Caco-2 (cell line): ENCODE results near the gene DRG1. TPM values are rescaled to one million over a fixed set of nuclear protein-coding genes. Genes with fewer than 3 reads are reported as not detected.
"Not testable (repeated sequence)": the region's sequence is repeated elsewhere in the genome, so short reads cannot be mapped to it uniquely, and the experiment has no call there.

ENCODE experiments used
- BruUV-seq: library from RNA; stranded (reverse); fragments of 400-500 nt; replicated peaks from 2 replicates; lab custom pipeline; 2021; lab: Mats Ljungman, UMichigan
- CTCF ChIA-PET: fragments of 300-600 bp; sonication (Branson Sonifier 250); formaldehyde crosslinking; loops from one replicate; lab custom pipeline; 2022; ENCODE audit warnings: antibody characterized with exemption; lab: Charles Lee
- POLR2A ChIA-PET: fragments of 300-600 bp; sonication (Branson Sonifier 250); formaldehyde crosslinking; loops from one replicate; lab custom pipeline; 2022; ENCODE audit warnings: antibody characterized with exemption; lab: Charles Lee
- DNase-seq, 2 experiments: peaks; one replicate each; pipeline versions ENCODE4 v3.0.0 to v3.0.0-alpha.2; 2020 to 2022
- H3K27me3 ChIP-seq: replicated peaks from 2 replicates; pipeline ENCODE4 v1.6.0; 2011; ENCODE audit warnings: low read length; ENCODE audit not compliant: control insufficient read depth, insufficient read depth
- H3K36me3 ChIP-seq: 2 replicates; pipeline ENCODE4 v1.5.1; 2011; ENCODE audit warnings: low read length; ENCODE audit not compliant: control insufficient read depth, insufficient read depth
- H3K4me1 ChIP-seq: fragments of 250-450 bp; sonication (Bioruptor Pico); 2 replicates; pipeline ENCODE4 v1.5.1; 2020; ENCODE audit warnings: mild to moderate bottlenecking
- H3K4me3 ChIP-seq: 2 replicates; pipeline ENCODE4 v1.5.1; 2011; ENCODE audit warnings: low read depth, mild to moderate bottlenecking, control low read depth, low read length
- H3K9me3 ChIP-seq: fragments of 250-450 bp; sonication (Bioruptor Pico); 2 replicates; pipeline ENCODE4 v1.5.1; 2020; ENCODE audit warnings: mild to moderate bottlenecking, moderate library complexity
- H3K27ac Mint-ChIP-seq: one replicate; pipeline ENCODE4 v1.8.0; 2022; ENCODE audit warnings: mixed read lengths; ENCODE audit not compliant: unreplicated experiment
- H3K27me3 Mint-ChIP-seq: one replicate; pipeline ENCODE4 v1.8.0; 2022; ENCODE audit warnings: mixed read lengths; ENCODE audit not compliant: insufficient read depth, unreplicated experiment
- H3K36me3 Mint-ChIP-seq: one replicate; pipeline ENCODE4 v1.8.0; 2022; ENCODE audit warnings: mild to moderate bottlenecking, mixed read lengths; ENCODE audit not compliant: insufficient read depth, unreplicated experiment
- H3K4me1 Mint-ChIP-seq: one replicate; pipeline ENCODE4 v1.8.0; 2022; ENCODE audit warnings: low read depth, mixed read lengths; ENCODE audit not compliant: unreplicated experiment
- H3K4me3 Mint-ChIP-seq: one replicate; pipeline ENCODE4 v1.8.0; 2022; ENCODE audit warnings: mild to moderate bottlenecking, moderate library complexity, mixed read lengths; ENCODE audit not compliant: unreplicated experiment
- H3K9me3 Mint-ChIP-seq: one replicate; pipeline ENCODE4 v1.8.0; 2022; ENCODE audit warnings: mixed read lengths; ENCODE audit not compliant: unreplicated experiment
- CTCF ChIP-seq, 2 experiments: fragments of 200-600 bp in 1 of 2; IDR thresholded peaks; 1 replicate in 1 of 2; 2 replicates in 1 of 2; pipeline versions ENCODE4 v1.5.1 to v1.8.0; 2011 to 2022; ENCODE audit warnings: antibody characterized with exemption in 1 of 2, control low read depth in 1 of 2, inconsistent platforms in 1 of 2, low read depth in 1 of 2, low read length in 1 of 2, mild to moderate bottlenecking in 1 of 2, moderate library complexity in 1 of 2; ENCODE audit not compliant: insufficient read depth in 1 of 2, severe bottlenecking in 1 of 2, unreplicated experiment in 1 of 2
- intact Hi-C: fragments of 100-400 bp; cut with micrococcal nuclease; formaldehyde crosslinking; loops from one replicate; pipeline ENCODE4 v1.10.0; 2022; ENCODE audit not compliant: unreplicated experiment
- total RNA-seq: library from RNA; stranded (reverse); gene quantifications from 2 replicates; pipeline ENCODE4 v1.2.3, GENCODE V29; 2022

DRG1 gene
- total RNA-seq, 1 experiment from 2014 or later = 78.3 TPM

- H3K4me1 ChIP-seq = no peaks in the 10 kb centered on the region; the same call in 1 of the 2 replicates
- intact Hi-C loops = no loop called here
- Mint-ChIP-seq H3K27me3 (no peaks in the 10 kb centered on the region), H3K4me3 (no peak overlapping the region), H3K4me1 (no peaks in the 10 kb centered on the region), H3K36me3 (peaks cover 6% of the 10 kb centered on the region), H3K27ac (no peak overlapping the region), H3K9me3 (no peaks in the 10 kb centered on the region)
- no peaks in the 10 kb centered on the region for H3K9me3 ChIP-seq
- TF ChIP-seq CTCF (IDR thresholded peaks at IDR 0.05; ENCODE audit: insufficient read depth in 1 of 2, low read depth in 1 of 2, low read length in 1 of 2, severe bottlenecking in 1 of 2, unreplicated experiment in 1 of 2) = no peak
- ChIA-PET CTCF (no interaction called here), POLR2A (no interaction called here)
- no peak for DNase-seq
- no peaks in the 10 kb centered on the region for H3K36me3 ChIP-seq
- H3K27me3 ChIP-seq = no peaks in the 10 kb centered on the region
- no peak overlapping the region for H3K4me3 ChIP-seq
- no TSS peak for BruUV-seq
Measured at GRCh38 chr22:31394326-31394725, 5.1 kb upstream of the DRG1 start.

- POLR2A ChIA-PET = no interaction called here
- BruUV-seq = no TSS peak
- Histone ChIP-seq H3K9me3 (no peaks in the 10 kb centered on the region), H3K4me1 (no peaks in the 10 kb centered on the region; the same call in 1 of the 2 replicates), H3K36me3 (no peaks in the 10 kb centered on the region), H3K4me3 (no peak overlapping the region), H3K27me3 (no peaks in the 10 kb centered on the region)
- Mint-ChIP-seq H3K36me3 (peaks cover 43% of the 10 kb centered on the region), H3K27me3 (no peaks in the 10 kb centered on the region), H3K9me3 (no peaks in the 10 kb centered on the region), H3K27ac (no peak overlapping the region), H3K4me3 (no peak overlapping the region), H3K4me1 (no peaks in the 10 kb centered on the region)
- no peak for DNase-seq
- intact Hi-C loops = no loop called here
- CTCF ChIA-PET = no interaction called here
- TF ChIP-seq CTCF (IDR thresholded peaks at IDR 0.05; ENCODE audit: insufficient read depth in 1 of 2, low read depth in 1 of 2, low read length in 1 of 2, severe bottlenecking in 1 of 2, unreplicated experiment in 1 of 2) = no peak
Measured at GRCh38 chr22:31398231-31398630, 1.2 kb upstream of the DRG1 start.

- no peaks in the 10 kb centered on the region for H3K9me3 Mint-ChIP-seq
- DNase-seq = no peak
- peak overlapping the region; percentile 90 for H3K4me3 Mint-ChIP-seq
- Histone ChIP-seq H3K9me3 (no peaks in the 10 kb centered on the region), H3K27me3 (no peaks in the 10 kb centered on the region), H3K4me3 (peak overlapping the region; percentile 76), H3K36me3 (no peaks in the 10 kb centered on the region), H3K4me1 (no peaks in the 10 kb centered on the region; the same call in 1 of the 2 replicates)
- BruUV-seq = TSS peak; percentile 70
- intact Hi-C loops = no loop called here
- POLR2A ChIA-PET = interaction anchor here (1.3 kb wide), 1 partner anchor 54 kb away, joined by 11 read pairs; the partner anchor contains the start of gene PATZ1
- no peak for TF ChIP-seq CTCF (IDR thresholded peaks at IDR 0.05; ENCODE audit: insufficient read depth in 1 of 2, low read depth in 1 of 2, low read length in 1 of 2, severe bottlenecking in 1 of 2, unreplicated experiment in 1 of 2)
- H3K36me3 Mint-ChIP-seq = peaks cover 59% of the 10 kb centered on the region
- CTCF ChIA-PET = no interaction called here
- peak overlapping the region; percentile 84 for H3K27ac Mint-ChIP-seq
- H3K27me3 Mint-ChIP-seq = no peaks in the 10 kb centered on the region
- H3K4me1 Mint-ChIP-seq = no peaks in the 10 kb centered on the region
Measured at GRCh38 chr22:31400023-31400397, 606 bp downstream of the DRG1 start.

- peaks cover 82% of the 10 kb centered on the region for H3K36me3 Mint-ChIP-seq
- CTCF ChIA-PET = interaction anchor here (0.6 kb wide), 1 partner anchor 76 kb away, joined by 3 read pairs; no protein-coding TSS in a partner anchor
- BruUV-seq = not testable (repeated sequence)
Measured at GRCh38 chr22:31402350-31402749, 2.9 kb downstream of the DRG1 start.

More at GRCh38 chr22:31402350-31402749, 2.9 kb downstream of the DRG1 start:
- H3K27me3 Mint-ChIP-seq, H3K36me3 ChIP-seq, H3K27me3 ChIP-seq, H3K4me3 ChIP-seq, H3K9me3 ChIP-seq, intact Hi-C loops, H3K4me1 Mint-ChIP-seq, H3K27ac Mint-ChIP-seq, DNase-seq, POLR2A ChIA-PET, H3K9me3 Mint-ChIP-seq, H3K4me3 Mint-ChIP-seq, H3K4me1 ChIP-seq: not testable (repeated sequence)
